Omental fat pad (tissue), 4 donors: ENCODE measurements around the gene INSL4. TPM values are rescaled to one million over a fixed set of nuclear protein-coding genes. Genes with fewer than 3 reads are reported as not detected.

Experiments
- ATAC-seq: fragments of 150-250 bp; one replicate; pipeline ENCODE4 v1.9.1; 2016; ENCODE audit warnings: mild to moderate bottlenecking, moderate library complexity; ENCODE audit not compliant: low FRiP score
- DNase-seq: peaks from one replicate; pipeline ENCODE4 v3.0.0-alpha.2; 2019; ENCODE audit warnings: low spot score
- CTCF ChIP-seq, 3 donors: fragments of 450-650 bp; IDR thresholded peaks; one replicate each; pipeline ENCODE4 v1.5.1; 2016 to 2017; ENCODE audit warnings: antibody characterized with exemption in 3 of 3, mild to moderate bottlenecking in 3 of 3, moderate library complexity in 2 of 3
- small RNA-seq: library from RNA; depleted of rRNA; stranded (forward); fragments of <200 nt; gene quantifications from one replicate; pipeline ENCODE3, GENCODE V24; 2016
- total RNA-seq, 4 donors: library from RNA; depleted of rRNA; stranded (reverse); fragments of >200 nt; gene quantifications; one replicate each; pipeline ENCODE4 v1.1.0, GENCODE V29; 2016

INSL4 gene
- total RNA-seq, 4 donors from 2014 or later: not detected

GRCh38 chr9:5269249-5269715, 38.1 kb downstream of the INSL4 start:
- no peak for TF ChIP-seq CTCF (IDR thresholded peaks at IDR 0.05)
- ATAC-seq (no peak), DNase-seq (no peak)

- no peak for ATAC-seq
- no peak for TF ChIP-seq CTCF (IDR thresholded peaks at IDR 0.05)
- no peak for DNase-seq
Measured at GRCh38 chr9:5274770-5275169, 43.6 kb downstream of the INSL4 start.

- ATAC-seq: no peak
- no peak for TF ChIP-seq CTCF (IDR thresholded peaks at IDR 0.05)
- DNase-seq: no peak
Measured at GRCh38 chr9:5278486-5278885, 47.3 kb downstream of the INSL4 start.

Small RNAs within 50 kb of the gene (small RNA-seq; reads per million reads assigned to genes)
- gene AL133547.1: not detected

Other genes starting within 250 kb of the INSL4 start
- gene JAK2, start 246.1 kb upstream of the INSL4 start, total RNA-seq: 10 to 100 TPM; 19.6 to 50.4 (median 30.1) TPM
- gene INSL6, start 45.8 kb upstream of the INSL4 start, total RNA-seq: not detected
- gene RLN2, start 73.3 kb downstream of the INSL4 start, total RNA-seq: not detected
- gene RLN1, start 108.5 kb downstream of the INSL4 start, total RNA-seq: not detected
- 10 to 100 TPM in 3 of 4 donors, 1 to 10 TPM in 1; 8.9 to 15.3 (median 12.3) TPM for gene PLGRKT, start 206.5 kb downstream of the INSL4 start, total RNA-seq
- gene CD274, start 219.1 kb downstream of the INSL4 start, total RNA-seq: 10 to 100 TPM in 1 of 4 donors, 1 to 10 TPM in 3; 1.4 to 10.4 (median 6.7) TPM